Breast epithelium (tissue), 4 donors: ENCODE results near the gene SCEL. TPM values are rescaled to one million over a fixed set of nuclear protein-coding genes. Genes with fewer than 3 reads are reported as not detected.

Experiments
- DNase-seq, 2 donors: peaks; one replicate each; pipeline ENCODE4 v3.0.0-alpha.2; 2019; ENCODE audit warnings: low spot score in 2 of 2
- H3K27ac ChIP-seq, 2 donors: fragments of 200-600 bp; sonication (generic) in 1 of 2; one replicate each; pipeline ENCODE4 v1.5.1; 2016 to 2019; ENCODE audit warnings: mild to moderate bottlenecking in 1 of 2
- H3K27me3 ChIP-seq, 2 donors: fragments of 200-600 bp; sonication (generic) in 1 of 2; one replicate each; pipeline versions ENCODE4 v1.5.1 to v1.6.0; 2017 to 2019; ENCODE audit warnings: control low read depth in 1 of 2, mild to moderate bottlenecking in 1 of 2
- H3K36me3 ChIP-seq: fragments of 200-600 bp; one replicate; pipeline ENCODE4 v1.5.1; 2019
- H3K4me1 ChIP-seq, 2 donors: fragments of 200-600 bp; sonication (generic); one replicate each; pipeline ENCODE4 v1.5.1; 2016 to 2019; ENCODE audit warnings: control low read depth in 1 of 2
- H3K4me3 ChIP-seq, 3 donors: fragments of 200-600 bp; sonication (generic); 1 replicate in 2 of 3; 2 replicates in 1 of 3; pipeline ENCODE4 v1.5.1; 2016 to 2019; ENCODE audit warnings: mild to moderate bottlenecking in 3 of 3, moderate library complexity in 2 of 3
- H3K9me3 ChIP-seq, 2 donors: fragments of 200-600 bp; sonication (generic) in 1 of 2; one replicate each; pipeline ENCODE4 v1.5.1; 2016 to 2019; ENCODE audit warnings: control low read depth in 1 of 2
- POLR2A ChIP-seq: fragments of 450-650 bp; IDR thresholded peaks from one replicate; pipeline ENCODE4 v1.6.1; 2016; ENCODE audit warnings: antibody characterized with exemption, mild to moderate bottlenecking, moderate library complexity
- POLR2AphosphoS5 ChIP-seq, 3 donors: sonication (generic); formaldehyde crosslinking; IDR thresholded peaks; one replicate each; pipeline ENCODE4 v1.6.1; 2017; ENCODE audit warnings: antibody characterized with exemption in 3 of 3
- intact Hi-C: fragments of 100-400 bp; cut with DNase I; formaldehyde crosslinking; loops from one replicate; pipeline ENCODE4 v1.15.1; 2023; ENCODE audit warnings: low total_unique reads
- total RNA-seq, 3 donors: library from RNA; depleted of rRNA; stranded (reverse); fragments of >200 nt; gene quantifications; one replicate each; pipeline ENCODE4 v1.1.0, GENCODE V29; 2016
- TF ChIP-seq, protein P1 (sequence below), 3 donors: fragments of 450-650 bp; IDR thresholded peaks; one replicate each; pipeline ENCODE4 v1.5.1; 2016 to 2017; ENCODE audit warnings: antibody characterized with exemption in 3 of 3, mild to moderate bottlenecking in 3 of 3, moderate library complexity in 3 of 3

The SCEL gene
- total RNA-seq, 3 donors from 2014 or later: under 0.01 to 0.88 TPM; not detected in 1

DNA sequence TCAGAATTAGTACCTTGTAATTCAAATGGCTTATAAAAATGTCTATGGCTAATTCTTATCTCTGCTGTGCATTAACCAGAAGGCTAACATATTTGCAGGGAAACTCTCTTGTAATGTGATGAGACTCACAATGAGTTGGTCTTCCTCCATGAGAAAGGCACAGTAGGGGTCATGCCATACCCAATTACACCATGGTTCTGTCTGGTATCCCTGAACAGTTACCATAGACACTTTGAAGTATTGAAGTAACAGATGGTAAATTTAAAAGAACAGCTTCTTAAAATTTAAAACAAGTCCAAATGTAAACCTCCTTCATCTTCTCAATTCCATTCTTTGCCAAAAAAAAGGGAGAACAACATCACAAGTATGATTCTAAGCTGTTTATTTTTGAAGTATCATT is 139.3 kb downstream of the SCEL start:
- H3K36me3 ChIP-seq: no peaks in the 10 kb centered on the region
- no peaks in the 10 kb centered on the region for H3K27me3 ChIP-seq
- H3K9me3 ChIP-seq: peaks cover 0 to 4% of the 10 kb centered on the region in 2 donors
- H3K4me1 ChIP-seq: no peaks in the 10 kb centered on the region
- H3K27ac ChIP-seq: no peak overlapping the region
- TF ChIP-seq POLR2AphosphoS5 (IDR thresholded peaks at IDR 0.05) (no peak), POLR2A (no peak)
- TF ChIP-seq, protein P1, sequence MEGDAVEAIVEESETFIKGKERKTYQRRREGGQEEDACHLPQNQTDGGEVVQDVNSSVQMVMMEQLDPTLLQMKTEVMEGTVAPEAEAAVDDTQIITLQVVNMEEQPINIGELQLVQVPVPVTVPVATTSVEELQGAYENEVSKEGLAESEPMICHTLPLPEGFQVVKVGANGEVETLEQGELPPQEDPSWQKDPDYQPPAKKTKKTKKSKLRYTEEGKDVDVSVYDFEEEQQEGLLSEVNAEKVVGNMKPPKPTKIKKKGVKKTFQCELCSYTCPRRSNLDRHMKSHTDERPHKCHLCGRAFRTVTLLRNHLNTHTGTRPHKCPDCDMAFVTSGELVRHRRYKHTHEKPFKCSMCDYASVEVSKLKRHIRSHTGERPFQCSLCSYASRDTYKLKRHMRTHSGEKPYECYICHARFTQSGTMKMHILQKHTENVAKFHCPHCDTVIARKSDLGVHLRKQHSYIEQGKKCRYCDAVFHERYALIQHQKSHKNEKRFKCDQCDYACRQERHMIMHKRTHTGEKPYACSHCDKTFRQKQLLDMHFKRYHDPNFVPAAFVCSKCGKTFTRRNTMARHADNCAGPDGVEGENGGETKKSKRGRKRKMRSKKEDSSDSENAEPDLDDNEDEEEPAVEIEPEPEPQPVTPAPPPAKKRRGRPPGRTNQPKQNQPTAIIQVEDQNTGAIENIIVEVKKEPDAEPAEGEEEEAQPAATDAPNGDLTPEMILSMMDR (IDR thresholded peaks at IDR 0.05): no peak
- intact Hi-C loops: no loop called here
- H3K4me3 ChIP-seq: no peak overlapping the region
- no peak for DNase-seq

DNA sequence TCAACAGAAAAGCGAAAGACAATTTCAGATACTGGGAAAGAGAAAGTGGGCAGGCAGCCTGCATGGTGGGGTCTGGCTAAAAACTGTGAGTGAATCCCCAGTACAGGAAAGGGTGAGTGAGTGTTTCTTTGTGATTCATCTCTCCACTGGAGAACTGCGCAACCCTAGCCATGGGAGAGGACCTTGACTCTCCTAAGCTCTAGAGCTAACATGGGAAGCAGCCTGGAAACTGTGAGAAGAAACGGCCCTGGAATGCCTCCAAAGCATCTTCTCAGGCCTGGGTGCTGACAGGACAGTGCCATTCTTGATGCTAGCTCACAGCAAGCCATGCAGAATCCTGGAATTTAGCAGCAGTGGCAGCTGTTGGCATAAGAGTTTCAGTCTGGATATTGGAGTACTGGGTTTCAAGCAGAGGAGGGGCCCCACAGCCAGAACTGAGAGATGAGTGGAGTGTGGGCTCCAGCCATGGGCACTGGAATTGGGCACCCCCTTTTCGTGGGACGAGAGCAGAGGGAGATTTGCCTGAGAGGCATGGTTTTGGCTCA is 143.3 kb downstream of the SCEL start:
- Histone ChIP-seq H3K4me3 (no peak overlapping the region), H3K36me3 (no peaks in the 10 kb centered on the region), H3K9me3 (peaks cover 0 to 4% of the 10 kb centered on the region in 2 donors), H3K4me1 (no peaks in the 10 kb centered on the region), H3K27ac (no peak overlapping the region), H3K27me3 (no peaks in the 10 kb centered on the region)
- no peak for TF ChIP-seq POLR2AphosphoS5 (IDR thresholded peaks at IDR 0.05)
- no peak for TF ChIP-seq POLR2A
- TF ChIP-seq, protein P1 (IDR thresholded peaks at IDR 0.05): no peak
- intact Hi-C loops: no loop called here
- DNase-seq: no peak

DNA sequence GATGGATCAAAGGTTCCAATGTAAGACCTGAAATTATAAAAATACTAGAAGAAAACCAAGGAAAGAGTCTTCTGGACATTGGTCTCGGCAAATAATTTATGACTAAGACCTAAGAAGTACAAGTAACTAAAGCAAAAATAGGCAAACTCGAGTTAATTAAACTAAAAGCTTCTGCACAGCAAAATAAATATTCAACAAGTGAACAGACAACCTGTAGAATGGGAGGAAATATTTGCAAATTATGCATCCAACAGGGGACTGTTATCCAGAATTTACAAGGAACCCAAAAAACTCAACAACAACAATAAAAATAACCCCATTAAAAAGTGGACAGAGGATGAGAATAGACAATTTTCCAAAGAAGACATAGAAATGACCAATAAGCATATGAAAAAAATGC is 152.3 kb downstream of the SCEL start:
- H3K27me3 ChIP-seq: no peaks in the 10 kb centered on the region
- no peak for DNase-seq
- H3K4me1 ChIP-seq: no peaks in the 10 kb centered on the region
- TF ChIP-seq POLR2AphosphoS5 (IDR thresholded peaks at IDR 0.05): no peak
- TF ChIP-seq, protein P1 (IDR thresholded peaks at IDR 0.05): no peak
- no peak for TF ChIP-seq POLR2A
- H3K4me3 ChIP-seq: no peak overlapping the region
- no peaks in the 10 kb centered on the region for H3K36me3 ChIP-seq
- H3K9me3 ChIP-seq: peaks cover 0 to 7% of the 10 kb centered on the region in 2 donors
- no peak overlapping the region for H3K27ac ChIP-seq
- intact Hi-C loops: no loop called here

DNA sequence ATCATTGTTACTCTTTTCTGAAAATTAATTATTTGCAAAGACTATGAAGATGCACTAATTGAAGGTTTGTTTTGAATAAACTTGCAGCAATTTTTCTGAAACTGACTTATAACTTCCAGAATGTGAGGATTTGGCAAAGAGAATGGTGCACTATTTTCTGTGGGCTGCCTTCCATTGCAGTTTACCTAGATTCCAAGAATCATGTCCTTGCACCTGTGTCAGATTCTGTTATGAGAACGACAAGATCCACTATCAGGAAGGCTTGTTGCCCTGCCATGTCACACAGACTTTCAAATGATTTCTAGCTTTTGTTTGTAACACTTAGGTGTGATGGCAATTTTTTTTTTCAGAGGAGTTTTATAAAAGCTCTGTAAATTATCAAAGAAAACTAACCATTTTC is 156.4 kb downstream of the SCEL start:
- H3K9me3 ChIP-seq: no peaks in the 10 kb centered on the region
- TF ChIP-seq POLR2AphosphoS5 (IDR thresholded peaks at IDR 0.05) (no peak), POLR2A (no peak)
- TF ChIP-seq, protein P1 (IDR thresholded peaks at IDR 0.05): no peak
- intact Hi-C loops: no loop called here
- H3K4me1 ChIP-seq: no peaks in the 10 kb centered on the region
- H3K36me3 ChIP-seq: no peaks in the 10 kb centered on the region
- H3K27me3 ChIP-seq: no peaks in the 10 kb centered on the region
- no peak overlapping the region for H3K4me3 ChIP-seq
- DNase-seq: no peak
- H3K27ac ChIP-seq: no peak overlapping the region

DNA sequence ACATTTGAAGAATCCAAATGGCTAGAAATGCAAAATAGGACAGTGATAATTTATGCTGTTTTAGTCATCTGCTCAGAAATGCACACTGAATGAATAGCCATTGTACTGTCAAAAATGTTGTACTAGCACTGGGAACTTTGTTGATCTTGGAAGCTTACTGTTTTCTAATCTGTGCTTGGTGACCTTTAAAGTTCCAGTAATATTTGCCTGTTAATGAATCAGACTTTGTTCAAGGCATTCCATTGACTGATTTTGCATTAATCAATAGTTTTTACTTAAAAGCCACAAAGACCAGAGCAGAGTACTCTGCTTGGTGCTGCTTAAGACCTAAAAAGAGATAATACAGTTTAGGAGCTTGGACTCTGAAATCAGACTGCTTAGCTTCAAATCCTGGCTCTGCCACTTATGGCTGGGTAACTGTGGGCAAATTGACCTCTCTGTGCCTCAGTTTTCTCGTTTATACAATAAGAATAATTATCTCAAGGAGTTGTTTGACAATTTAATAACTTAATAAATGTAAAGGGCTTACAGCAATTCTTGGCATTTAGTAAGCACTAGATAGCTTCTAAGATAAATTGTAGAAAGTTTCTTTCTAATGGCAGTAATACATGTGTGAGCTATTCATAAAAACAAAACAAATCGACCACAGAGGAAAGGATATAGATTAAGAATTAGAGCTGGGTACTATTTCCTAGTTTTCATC is 157.4 kb downstream of the SCEL start:
- no peaks in the 10 kb centered on the region for H3K9me3 ChIP-seq
- H3K4me3 ChIP-seq: no peak overlapping the region
- no peaks in the 10 kb centered on the region for H3K36me3 ChIP-seq
- no peak for DNase-seq
- no peaks in the 10 kb centered on the region for H3K27me3 ChIP-seq
- TF ChIP-seq POLR2AphosphoS5 (IDR thresholded peaks at IDR 0.05) (no peak), POLR2A (no peak)
- TF ChIP-seq, protein P1 (IDR thresholded peaks at IDR 0.05): no peak
- intact Hi-C loops: no loop called here
- H3K27ac ChIP-seq: no peak overlapping the region
- H3K4me1 ChIP-seq: no peaks in the 10 kb centered on the region
